ENCODE data around the gene CENPA. TPM values are rescaled to one million over a fixed set of nuclear protein-coding genes. Genes with fewer than 3 reads are reported as not detected.

The CENPA gene
- total and polyA plus RNA-seq, 2 of the 13 experiments (the other 11 are each of a cell fraction or from before 2014, with no cell fraction given) = 28.5 to 38.5 TPM

DNA sequence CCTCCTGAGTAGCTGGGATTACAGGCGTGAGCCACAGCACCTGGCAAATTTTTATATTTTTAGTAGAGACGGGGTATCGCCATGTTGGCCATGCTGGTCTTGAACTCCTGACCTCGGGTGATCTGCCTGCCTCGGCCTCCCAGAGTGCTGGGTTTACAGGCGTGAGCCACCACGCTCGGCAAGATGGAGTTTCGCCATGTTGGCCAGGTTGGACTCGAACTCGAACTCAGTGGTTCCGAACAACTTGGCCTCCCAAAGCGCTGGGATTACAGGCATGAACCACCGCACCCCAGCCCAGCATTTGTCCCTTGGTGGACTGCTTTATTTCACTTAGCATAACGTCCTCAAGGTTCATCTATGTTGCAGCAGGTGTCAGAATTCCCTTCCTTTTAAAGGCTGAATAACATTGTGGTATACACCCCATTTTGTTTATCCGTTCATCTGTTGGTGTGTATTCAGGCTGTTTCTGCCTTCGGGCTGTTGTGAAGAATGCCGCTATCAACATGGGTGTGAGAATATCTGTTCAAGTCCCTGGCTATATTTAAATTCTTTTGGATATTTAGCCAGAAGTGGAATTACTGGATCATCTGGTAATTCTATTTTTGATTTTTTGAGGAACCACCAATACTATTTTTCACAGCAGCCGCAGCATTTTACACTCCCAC, 1.2 kb upstream of the CENPA start:
- CTCF ChIA-PET (ENCODE audit: low intra/inter-chr PET ratio, low total read pairs) = interaction anchor here (1.3 kb wide), 1 partner anchor 21 kb away, joined by 3 read pairs; the partner anchor contains the start of gene SLC35F6
- TF ChIP-seq ZFP37 (CRISPR knock-in tag; IDR thresholded peaks at IDR 0.05; ENCODE audit: borderline replicate concordance) (0 out of 2 replicates have a peak, but pooled peaks have one; percentile 70), ZNF350 (CRISPR knock-in tag; IDR thresholded peaks at IDR 0.05; ENCODE audit: borderline replicate concordance, low read depth) (no peak), ARNTL (CRISPR knock-in tag; IDR thresholded peaks at IDR 0.05) (no peak), NFIB (CRISPR knock-in tag; IDR thresholded peaks at IDR 0.05; ENCODE audit: borderline replicate concordance) (no peak), EP300 (IDR thresholded peaks at IDR 0.05; ENCODE audit: low read depth in 2 of 2, low read length in 2 of 2) (no peak), EP300 (CRISPR knock-in tag; IDR thresholded peaks at IDR 0.05; ENCODE audit: borderline replicate concordance) (0 out of 2 replicates have a peak, but pooled peaks have one; percentile 17), DMAP1 (CRISPR knock-in tag; IDR thresholded peaks at IDR 0.05) (no peak), SALL1 (CRISPR knock-in tag; IDR thresholded peaks at IDR 0.05) (0 out of 2 replicates have a peak, but pooled peaks have one; percentile 19), TCF12 (IDR thresholded peaks at IDR 0.05) (no peak), TCF12 (CRISPR knock-in tag; IDR thresholded peaks at IDR 0.05) (0 out of 2 replicates have a peak, but pooled peaks have one; percentile 10), NCOA2 (CRISPR knock-in tag; IDR thresholded peaks at IDR 0.05) (no peak), RXRA (CRISPR knock-in tag; IDR thresholded peaks at IDR 0.05) (peak; percentile 39; the same call in 1 of the 2 replicates), ZNF432 (CRISPR knock-in tag; IDR thresholded peaks at IDR 0.05; ENCODE audit: borderline replicate concordance) (no peak), SP2 (CRISPR knock-in tag; IDR thresholded peaks at IDR 0.05) (no peak), ELF3 (CRISPR knock-in tag; IDR thresholded peaks at IDR 0.05) (no peak), KMT2A (CRISPR knock-in tag; IDR thresholded peaks at IDR 0.05) (0 out of 2 replicates have a peak, but pooled peaks have one; percentile 27), CBX2 (IDR thresholded peaks at IDR 0.05; ENCODE audit: low read depth, low read length) (no peak), CBX2 (CRISPR knock-in tag; IDR thresholded peaks at IDR 0.05; ENCODE audit: low read depth) (no peak), HDAC2 (CRISPR knock-in tag; IDR thresholded peaks at IDR 0.05) (no peak)
- TF ChIP-seq, protein P1, sequence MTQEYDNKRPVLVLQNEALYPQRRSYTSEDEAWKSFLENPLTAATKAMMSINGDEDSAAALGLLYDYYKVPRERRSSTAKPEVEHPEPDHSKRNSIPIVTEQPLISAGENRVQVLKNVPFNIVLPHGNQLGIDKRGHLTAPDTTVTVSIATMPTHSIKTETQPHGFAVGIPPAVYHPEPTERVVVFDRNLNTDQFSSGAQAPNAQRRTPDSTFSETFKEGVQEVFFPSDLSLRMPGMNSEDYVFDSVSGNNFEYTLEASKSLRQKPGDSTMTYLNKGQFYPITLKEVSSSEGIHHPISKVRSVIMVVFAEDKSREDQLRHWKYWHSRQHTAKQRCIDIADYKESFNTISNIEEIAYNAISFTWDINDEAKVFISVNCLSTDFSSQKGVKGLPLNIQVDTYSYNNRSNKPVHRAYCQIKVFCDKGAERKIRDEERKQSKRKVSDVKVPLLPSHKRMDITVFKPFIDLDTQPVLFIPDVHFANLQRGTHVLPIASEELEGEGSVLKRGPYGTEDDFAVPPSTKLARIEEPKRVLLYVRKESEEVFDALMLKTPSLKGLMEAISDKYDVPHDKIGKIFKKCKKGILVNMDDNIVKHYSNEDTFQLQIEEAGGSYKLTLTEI (CRISPR knock-in tag; conservative IDR thresholded peaks at IDR 0.05) = no peak
- TF ChIP-seq, protein P2, sequence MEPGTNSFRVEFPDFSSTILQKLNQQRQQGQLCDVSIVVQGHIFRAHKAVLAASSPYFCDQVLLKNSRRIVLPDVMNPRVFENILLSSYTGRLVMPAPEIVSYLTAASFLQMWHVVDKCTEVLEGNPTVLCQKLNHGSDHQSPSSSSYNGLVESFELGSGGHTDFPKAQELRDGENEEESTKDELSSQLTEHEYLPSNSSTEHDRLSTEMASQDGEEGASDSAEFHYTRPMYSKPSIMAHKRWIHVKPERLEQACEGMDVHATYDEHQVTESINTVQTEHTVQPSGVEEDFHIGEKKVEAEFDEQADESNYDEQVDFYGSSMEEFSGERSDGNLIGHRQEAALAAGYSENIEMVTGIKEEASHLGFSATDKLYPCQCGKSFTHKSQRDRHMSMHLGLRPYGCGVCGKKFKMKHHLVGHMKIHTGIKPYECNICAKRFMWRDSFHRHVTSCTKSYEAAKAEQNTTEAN (CRISPR knock-in tag; conservative IDR thresholded peaks at IDR 0.05) = no peak
- TF ChIP-seq, protein P3, sequence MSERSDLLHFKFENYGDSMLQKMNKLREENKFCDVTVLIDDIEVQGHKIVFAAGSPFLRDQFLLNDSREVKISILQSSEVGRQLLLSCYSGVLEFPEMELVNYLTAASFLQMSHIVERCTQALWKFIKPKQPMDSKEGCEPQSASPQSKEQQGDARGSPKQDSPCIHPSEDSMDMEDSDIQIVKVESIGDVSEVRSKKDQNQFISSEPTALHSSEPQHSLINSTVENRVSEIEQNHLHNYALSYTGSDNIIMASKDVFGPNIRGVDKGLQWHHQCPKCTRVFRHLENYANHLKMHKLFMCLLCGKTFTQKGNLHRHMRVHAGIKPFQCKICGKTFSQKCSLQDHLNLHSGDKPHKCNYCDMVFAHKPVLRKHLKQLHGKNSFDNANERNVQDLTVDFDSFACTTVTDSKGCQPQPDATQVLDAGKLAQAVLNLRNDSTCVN (CRISPR knock-in tag; IDR thresholded peaks at IDR 0.05; ENCODE audit: borderline replicate concordance) = no peak

More for the DNA sequence above, 1.2 kb upstream of the CENPA start:
- POLR2A ChIA-PET = no interaction called here
- Histone ChIP-seq H3K4me3 (replicated peaks in 1 of 3; ENCODE audit: insufficient read depth in 1 of 3, low read depth in 2 of 3, low read length in 3 of 3) (peak overlapping the region in 2 of 3 experiments; percentile 13 to 57; a peak in 2 of 6 replicates), H3K79me2 (ENCODE audit: insufficient read depth, low read length) (peaks cover 34% of the 10 kb centered on the region), H3K36me3 (replicated peaks in 1 of 2; ENCODE audit: control insufficient read depth in 1 of 2, insufficient read depth in 2 of 2, low read length in 2 of 2) (peaks cover 1 to 14% of the 10 kb centered on the region in 2 experiments; a peak in 2 of 5 replicates), H3K9me3 (ENCODE audit: low read length) (no peaks in the 10 kb centered on the region), H3K4me2 (ENCODE audit: low read depth, low read length) (peak overlapping the region; percentile 73), H3K4me1 (ENCODE audit: insufficient read depth, low read length) (peaks cover 50% of the 10 kb centered on the region), H3K27me3 (ENCODE audit: control insufficient read depth in 1 of 2, insufficient read depth in 2 of 2, low read length in 2 of 2) (no peaks in the 10 kb centered on the region; a peak in 1 of 5 replicates), H3K9ac (ENCODE audit: insufficient read depth, low read depth, low read length) (no peak overlapping the region), H3K27ac (ENCODE audit: extremely low read length, insufficient read depth, low read length) (no peak overlapping the region), H4K20me1 (ENCODE audit: insufficient read depth, low read length) (no peaks in the 10 kb centered on the region), H2AFZ (ENCODE audit: low read length) (no peak overlapping the region)
- FAIRE-seq (no peak), DNase-seq (ENCODE audit: low spot score) (no peak), ATAC-seq (no peak)
- in situ Hi-C loops (cut with HindIII; ENCODE audit: extremely low pct_ligation_motif_present, low pct_unique_long_range_greater_than_20kb) (no loop called here), intact Hi-C loops (cut with micrococcal nuclease; ENCODE audit: unreplicated experiment) (loop anchor here (1.0 to 5.0 kb wide), 3 partner anchors 12 to 542 kb away; partner anchors contain the start of genes HADHA and HADHB)
- no TSS peak for BruUV-seq (replicated peaks)
- 96% methylated on average over 19 of the region's 19 CpGs for WGBS (ENCODE audit: low lambda C conversion rate)

Data from HepG2 (cell line).